COLO829 (cell line): ENCODE measurements around the gene TMEM127.
"Not testable (repeated sequence)": the region's sequence is repeated elsewhere in the genome, so short reads cannot be mapped to it uniquely, and the experiment has no call there.

ENCODE experiments used
- DNase-seq: peaks from one replicate; pipeline ENCODE4 v3.0.0; 2012; ENCODE audit warnings: low spot score

TMEM127 gene

DNA sequence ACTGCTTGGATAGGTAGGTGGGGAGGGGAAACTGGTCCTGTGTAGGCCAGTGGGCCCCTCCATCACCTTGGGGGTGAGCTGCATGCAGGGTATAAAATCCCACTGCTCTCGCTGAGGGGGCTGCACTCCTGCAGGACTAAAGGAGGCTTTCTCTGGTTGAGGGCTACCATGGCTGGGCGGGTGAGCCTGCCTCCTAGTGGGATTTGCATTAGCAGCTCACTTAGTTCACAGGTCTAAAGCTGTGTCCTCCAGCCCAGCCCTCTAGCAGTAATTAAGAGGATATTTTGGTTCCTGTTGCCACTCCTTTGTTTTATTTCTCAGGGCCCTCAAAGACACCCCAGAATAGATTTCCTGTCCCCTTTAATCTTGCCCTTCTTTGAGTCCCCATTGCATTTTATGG is 24.6 kb downstream of the TMEM127 start:
- no peak for DNase-seq

DNA sequence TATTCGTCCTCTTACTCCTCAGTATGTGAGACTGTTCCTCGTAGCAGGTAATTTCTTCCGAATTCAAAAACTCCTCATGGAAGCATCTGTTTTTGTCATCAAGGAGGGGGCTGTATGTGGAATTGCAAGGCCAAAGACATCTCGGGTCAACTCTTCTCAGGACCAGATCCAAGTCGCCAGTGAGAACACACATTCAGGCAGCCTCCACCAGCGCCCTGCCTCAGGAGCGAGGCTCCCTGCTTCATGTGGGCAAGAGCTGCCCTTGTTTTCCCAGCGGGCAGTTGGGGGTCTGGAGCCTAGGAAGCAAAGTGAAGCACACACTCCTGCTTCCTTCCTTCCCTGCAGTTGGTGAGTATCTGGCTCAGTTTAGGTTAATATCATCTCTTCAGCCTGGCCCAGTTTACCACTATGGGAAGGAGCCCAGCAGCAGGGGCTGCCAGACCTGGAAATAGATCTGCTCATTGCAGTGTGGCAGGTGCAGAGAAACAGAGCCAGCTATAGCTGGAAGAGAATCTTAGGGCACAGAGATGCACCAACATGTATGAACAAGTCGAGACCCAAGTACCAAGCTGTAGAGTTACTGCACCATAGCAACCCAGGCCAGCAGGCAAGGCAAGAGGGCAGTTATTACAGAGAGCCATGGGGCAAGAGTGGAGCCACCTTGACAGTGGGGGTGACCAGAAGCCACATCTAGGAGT is 25.3 kb downstream of the TMEM127 start:
- no peak for DNase-seq

DNA sequence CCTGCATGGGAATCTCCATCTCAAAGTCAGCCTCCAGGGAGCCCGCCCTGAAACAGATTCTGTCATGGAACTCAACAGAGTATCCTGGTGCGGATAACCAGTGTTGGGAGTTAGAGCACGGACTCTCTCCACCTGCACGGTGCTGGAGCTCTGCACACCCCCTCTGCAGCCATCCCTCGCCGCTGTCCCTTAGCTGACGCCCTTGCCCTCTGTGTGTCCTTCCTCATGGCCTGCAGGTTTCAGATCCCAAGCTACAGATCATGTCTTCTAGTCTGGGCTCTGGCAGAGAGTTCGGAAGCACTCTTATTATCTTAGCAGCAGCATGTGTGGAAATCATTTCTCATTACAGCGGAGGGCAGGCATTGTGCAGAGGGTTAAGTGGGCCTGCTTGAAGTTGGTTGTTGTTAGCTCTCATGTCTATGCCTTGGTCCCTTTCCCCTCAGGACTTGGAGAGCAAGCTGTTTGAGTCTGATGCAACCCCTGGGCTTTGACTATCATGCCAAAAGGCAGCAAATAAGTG is 26.0 kb downstream of the TMEM127 start:
- no peak for DNase-seq

DNA sequence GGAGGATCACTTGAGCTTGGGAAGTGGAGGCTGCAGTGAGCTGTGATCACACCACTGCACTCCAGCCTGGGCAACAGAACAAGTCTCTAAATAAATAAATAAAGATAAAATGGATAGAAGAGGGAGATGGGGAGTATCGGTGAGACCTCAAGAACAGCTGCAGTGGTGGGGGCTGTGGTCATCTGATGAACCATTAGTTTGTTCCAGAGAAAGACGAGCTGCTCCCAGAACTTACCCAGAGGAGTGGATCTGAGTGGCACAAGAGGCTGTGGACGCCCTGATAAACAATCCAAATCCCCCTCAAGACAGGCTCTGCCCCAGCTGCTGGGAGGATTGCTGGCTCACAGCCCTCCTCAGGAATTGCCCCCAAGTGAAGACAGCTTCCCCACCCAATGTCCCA is 26.7 kb downstream of the TMEM127 start:
- no peak for DNase-seq

DNA sequence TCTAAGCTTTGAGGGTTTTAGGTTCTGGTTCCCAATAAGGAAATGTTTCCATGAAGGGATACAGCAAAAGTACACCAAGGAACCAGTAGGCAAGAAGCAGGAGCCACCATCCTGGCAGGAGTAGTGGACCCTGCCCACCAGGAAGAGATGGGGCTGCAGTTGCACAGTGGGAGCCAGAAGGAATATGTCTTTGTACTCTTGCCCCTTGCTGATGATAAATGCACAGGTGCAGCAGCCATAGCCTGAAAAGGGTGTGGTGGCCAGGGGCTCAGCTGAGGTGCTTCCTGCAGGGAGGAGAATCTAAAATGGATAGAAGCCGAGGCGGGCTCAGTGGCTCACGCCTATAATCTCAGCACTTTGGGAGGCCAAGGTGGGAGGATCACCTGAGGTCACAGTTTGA is 27.5 kb downstream of the TMEM127 start:
- DNase-seq, result no peak

DNA sequence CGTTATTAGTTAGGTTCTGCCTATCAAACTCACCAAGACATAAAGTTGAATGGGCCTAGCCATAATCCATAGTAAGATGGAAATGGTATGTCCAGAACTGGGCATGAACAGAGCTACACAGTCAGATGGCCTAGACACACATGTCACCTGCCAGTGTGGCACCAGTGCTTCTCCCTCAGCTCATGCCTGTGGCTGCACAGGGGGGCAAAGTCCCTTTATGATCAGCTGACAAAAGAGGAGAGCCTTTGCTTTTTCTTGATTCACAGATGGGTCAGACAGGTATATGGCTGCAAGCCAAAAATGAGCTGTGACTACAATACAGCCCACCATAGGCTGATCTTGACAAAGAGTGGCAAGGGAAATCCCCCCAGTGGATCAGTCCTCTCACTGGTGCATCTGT is 28.9 kb downstream of the TMEM127 start:
- DNase-seq, result no peak

DNA sequence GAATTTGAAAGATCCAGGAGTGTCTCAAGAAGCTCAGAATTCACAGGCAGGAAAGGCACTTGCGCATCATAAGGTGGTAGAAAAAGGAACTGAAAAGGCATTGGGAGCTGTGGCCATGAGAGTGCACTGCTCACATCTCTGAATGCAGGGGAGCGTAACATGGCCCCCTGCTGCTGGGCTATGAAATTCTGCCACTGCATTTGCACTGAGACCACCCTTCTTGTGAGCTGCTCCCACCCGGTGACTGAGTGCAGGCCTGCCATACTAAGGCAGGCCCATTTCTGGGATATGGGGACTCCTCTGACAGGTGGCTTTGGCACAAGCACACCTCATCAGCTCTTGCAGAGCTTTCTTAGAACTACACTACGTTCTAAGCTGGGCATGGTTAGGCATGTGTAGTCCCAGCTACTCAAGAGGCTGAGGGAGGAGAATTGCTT is 31.9 kb downstream of the TMEM127 start:
- DNase-seq, result no peak

DNA sequence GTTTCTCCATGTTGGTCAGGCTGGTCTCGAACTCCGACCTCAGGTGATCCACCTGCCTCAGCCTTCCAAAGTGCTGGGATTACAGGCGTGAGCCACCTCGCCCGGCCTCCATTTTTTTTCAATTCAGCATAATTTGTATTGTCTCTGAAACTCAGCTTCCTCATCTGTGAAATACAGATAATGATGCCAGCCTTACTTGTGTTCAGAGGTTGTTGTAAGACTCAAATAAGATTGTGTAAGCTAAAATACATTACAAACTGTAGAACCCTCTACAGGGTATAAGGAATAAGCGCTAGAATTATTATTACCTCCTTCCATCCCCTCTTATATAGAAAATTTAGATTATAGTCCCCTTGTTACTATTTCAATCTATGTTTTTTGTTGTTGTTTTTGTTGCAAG is 32.4 kb downstream of the TMEM127 start:
- no peak for DNase-seq

DNA sequence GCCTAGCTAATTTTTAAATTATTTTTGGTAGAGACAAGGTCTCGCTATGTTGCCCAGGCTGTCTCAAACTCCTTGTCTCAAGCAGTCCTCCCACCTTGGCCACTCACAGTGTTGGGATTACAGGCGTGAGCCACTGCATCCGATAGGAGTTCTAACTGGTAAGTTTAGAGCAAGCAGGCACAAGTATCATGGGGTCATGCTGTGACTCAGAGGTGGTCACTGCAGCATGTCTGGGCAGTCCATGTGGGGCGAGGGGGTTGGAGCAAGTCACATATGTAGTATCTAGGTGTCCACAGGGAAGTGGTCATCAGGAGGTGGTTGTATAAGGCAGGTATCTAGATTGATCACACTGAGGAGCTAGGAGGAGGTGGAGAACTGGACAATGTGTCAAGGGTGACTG is 34.5 kb downstream of the TMEM127 start:
- no peak for DNase-seq

DNA sequence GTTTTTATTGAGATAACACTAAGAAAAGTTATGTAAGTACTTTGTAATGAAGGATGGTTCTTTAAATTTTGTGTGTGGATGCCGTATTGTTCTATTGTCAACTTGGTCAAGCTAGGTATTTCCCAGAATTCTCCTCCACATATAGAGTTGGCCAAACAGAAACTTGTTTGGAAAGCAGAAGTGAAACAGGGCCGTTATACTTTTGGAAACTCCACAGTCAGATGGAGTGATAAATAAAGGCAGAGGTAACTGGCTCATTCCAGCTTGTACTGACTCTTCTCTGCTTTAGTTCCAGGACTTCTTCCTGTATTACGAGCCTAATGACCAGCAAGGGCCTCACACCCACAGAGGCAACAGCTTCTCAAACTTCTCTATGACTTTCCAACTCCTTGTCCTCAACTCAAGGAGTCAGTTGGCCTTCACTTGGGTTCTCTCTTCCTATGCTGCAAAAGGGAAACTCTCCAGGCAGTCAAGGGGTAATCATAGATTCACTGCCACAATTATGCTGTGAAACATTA is 40.7 kb downstream of the TMEM127 start:
- DNase-seq, result no peak

DNA sequence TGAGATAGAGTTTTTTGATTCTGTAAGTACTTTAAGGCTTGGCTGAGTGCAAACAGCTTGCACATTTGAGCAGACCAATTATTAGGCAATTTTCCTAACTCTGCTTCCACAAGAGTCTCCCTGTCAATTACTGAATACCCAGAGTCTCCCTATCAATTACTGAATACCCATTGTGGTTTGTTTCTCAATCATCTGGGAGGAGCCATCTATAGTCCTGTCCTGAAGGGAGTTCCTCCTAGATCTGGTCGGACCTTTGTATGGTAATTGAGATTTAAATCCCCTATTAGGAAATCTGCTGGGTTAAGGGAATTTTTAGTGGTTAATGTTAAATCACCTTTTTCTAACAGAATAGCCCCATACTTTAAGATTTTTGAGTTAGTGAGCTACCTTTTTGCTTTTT is 44.7 kb downstream of the TMEM127 start:
- DNase-seq, result not testable (repeated sequence)

DNA sequence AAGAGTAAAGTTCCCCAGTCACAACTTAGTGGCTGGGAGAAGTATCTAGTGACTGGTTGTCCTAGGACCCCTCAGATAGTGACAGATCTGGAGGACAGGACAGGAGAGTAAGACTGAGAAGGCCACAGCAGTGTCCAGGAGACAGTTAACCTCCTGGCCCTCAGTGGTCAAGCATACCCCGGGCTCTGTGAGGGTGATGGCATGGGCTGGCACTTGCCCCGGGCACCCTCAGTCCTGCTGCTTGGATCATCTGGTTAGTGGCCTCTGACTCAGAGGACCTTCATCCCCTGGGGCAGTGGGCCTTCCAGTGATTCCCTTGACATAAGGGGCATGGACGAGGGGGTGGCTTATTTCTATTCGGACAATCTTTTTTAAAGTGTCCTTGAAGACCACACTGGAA is 45.8 kb downstream of the TMEM127 start:
- DNase-seq, result not testable (repeated sequence)

DNA sequence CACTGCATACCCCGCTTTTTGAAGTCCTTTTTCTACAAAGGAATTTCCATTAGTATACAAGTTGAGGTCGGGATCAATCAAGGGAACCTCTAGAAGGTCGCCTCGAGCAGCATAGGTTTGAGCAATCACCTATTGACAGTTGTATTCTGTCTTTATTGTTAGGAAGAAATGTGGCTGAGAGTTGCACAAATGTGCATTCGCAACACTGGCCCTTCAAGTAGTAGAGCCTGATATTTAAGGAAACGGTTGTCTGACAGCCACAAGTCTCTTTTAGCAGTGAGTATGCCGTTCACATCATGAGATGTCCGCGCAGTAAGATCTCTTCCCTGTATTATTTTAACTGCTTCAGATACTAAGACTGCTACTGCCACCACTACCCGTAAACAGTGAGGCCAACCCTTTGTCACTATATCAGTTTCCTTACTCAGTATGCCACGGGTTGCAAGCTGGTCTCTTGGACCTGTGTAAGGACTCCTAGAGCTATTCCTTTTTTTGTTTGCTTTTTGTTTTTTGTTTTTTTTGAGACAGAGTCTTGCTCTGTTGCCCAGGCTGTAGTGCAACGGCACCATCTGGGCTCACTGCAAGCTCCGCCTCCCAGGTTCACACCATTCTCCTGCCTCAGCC is 47.2 kb downstream of the TMEM127 start:
- no peak for DNase-seq

DNA sequence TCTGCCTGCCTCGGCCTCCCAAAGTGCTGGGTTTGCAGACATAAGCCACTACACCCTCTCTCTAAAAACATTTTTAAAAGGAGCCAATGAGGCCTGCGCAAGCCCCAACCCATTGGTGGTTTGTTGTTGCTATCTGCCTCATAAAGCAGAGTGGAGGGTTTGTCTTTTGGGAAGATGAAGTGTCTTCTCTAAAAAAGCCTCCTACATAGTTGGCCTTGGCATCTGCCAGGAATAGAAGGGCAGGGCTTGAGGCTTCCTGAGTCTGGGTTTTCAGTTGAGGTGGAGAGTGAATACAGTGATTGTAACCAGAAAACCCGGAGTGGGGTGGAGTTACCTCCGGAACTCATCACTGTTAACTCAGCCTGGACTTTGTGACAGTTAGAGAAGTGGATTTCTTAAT is 51.2 kb downstream of the TMEM127 start:
- DNase-seq, result peak; percentile 26

DNA sequence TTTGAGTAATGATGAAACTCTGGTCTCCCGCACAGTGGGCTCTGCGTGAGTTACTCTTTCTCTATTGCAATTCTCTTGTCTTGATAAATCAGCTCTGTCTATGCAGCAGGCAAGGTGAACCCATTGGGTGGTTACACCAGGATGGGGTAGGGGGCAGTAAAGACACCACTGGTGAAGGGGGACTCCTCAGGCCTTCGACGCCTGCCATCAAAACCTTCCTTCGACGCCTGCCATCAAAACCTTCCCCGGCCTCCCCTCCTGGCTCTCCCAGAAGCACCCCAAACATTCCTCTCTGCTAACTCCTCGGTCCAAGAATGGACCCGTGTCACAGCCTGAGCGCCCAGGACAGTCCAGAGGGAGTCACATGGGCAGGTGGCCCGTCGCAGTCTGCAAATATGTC is 52.4 kb downstream of the TMEM127 start:
- no peak for DNase-seq

DNA sequence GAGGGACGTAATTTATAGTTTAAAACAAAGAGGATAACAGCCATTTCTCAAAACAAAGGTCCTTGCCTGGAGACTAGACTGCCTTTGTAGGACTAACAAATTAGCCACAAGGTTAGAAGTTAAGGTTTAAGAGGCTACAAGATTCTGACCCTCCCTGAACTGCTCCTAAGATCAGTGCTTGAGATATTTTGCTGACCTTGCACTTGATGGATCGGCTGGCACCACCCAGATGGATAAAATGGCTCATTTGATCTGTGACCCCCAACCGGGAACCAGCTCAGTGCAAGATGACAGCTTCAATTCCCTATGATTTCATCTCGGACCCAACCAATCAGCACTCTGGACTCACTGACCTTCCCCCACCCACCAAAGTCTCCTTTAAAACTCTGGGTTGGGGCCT is 53.5 kb downstream of the TMEM127 start:
- no peak for DNase-seq

DNA sequence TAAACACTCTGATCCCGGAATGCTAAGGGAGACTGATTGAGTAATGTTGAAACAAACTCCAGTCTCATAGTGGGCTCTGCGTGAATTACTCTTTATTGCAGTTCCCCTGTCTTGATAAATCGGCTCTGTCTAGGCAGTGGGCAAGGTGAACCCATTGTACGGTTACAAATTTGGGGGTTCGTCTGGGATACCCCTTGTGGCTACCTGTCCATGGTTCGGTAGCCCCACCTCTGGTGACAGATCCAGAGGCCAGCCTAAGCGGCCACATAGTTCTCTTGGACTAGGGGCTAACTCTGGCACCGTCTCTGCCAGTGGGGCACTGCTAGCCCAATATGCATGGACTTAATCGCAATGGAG is 56.1 kb downstream of the TMEM127 start:
- no peak for DNase-seq

DNA sequence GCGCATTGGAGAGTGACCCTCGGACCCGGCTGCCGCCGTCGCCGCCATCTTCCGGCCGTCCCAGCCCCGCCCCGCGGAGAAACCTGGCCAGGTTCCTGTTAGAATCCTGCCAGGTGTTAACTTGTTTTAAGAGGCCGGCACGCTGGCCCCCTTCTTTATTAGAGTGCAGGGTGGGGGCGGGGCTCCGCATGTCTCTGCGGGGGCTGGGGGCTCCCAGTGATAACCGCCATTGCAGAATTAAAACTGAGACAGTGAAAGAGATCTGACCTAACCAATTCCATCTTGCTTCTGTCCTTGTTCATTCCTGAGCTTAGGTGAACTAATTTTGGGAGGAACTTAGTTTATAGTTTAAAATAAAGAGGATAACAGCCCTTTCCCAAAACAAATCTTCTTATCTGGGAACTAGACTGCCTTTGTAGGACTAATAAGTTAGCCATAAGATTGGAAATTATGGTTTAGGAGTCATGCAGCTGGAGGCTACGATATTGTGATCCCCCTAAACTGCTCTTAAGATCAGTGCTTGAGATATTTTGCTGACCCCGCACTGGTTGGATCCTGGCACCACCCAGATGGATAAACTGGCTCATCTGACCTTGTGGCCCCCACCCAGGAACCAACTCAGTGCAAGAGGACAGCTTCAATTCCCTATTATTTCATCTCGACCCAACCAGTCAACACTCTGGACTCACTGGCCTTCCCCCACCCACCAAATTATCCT is 56.6 kb downstream of the TMEM127 start:
- no peak for DNase-seq

DNA sequence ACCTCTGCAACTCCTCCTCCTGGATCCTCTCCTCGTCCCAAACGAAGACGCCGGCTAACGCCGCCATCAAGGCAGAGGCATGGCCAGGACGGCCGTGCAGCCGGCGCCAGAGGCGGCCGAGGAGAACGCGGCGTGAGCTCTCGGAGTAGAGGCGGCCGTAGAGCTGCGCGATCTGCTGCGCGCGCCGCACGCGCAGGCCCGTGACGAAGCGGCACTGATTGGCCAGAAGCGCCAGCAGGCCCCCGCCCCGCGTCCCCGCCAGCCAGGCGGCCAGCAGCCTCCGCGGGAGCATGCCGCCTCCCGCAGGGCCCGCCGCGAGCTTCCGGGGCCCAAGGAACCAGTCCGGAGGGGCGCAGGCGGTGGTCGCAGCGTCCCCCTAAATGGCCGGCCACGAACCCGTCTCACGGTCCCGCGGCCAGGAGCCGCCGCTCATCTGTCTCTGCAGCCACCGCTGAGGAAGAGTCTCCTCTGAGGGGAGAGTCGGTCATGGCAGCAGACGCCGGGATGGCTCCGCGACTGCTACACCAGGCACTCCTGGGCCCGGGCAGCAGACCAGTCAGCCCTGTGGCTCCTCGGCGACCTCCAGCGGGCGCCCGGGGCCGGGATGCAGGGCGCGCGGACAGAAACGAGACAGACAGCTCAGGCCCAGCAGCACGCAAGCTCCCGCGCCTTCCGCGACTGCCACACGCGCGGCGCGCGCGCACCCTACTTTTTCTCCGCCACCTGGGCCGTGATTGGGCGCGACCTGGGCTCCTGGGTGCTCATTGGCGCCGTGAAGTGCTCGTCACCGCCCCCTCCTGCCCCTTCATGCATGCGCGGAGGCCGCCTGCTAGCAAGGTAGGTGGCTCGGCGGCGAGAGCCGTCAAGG is 57.4 kb downstream of the TMEM127 start, which contains the start of gene STARD7:
Gene STARD7, minus strand, starts transcription at position 685 of the 868 bp plus-strand sequence. Its CDS starts 393 bp downstream, at position 292.
- peak; percentile 93 for DNase-seq

DNA sequence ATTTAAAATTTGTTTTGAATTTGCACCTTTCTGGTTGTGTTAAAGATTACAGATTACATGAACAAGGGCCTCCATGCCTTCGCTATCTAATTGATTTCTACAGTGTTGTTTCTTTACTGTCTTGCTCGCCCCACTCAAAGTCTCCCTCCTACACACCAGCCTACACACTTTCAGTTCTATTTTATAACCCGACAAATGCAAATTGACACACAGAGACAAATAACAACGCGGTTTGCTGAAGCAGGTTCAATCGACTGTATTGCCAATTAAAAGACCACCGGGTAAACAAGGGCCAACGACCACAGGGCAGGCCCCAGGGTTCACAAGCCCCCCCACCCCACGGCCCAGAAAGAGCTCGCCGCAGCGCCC is 58.0 kb downstream of the TMEM127 start:
- DNase-seq, result no peak

DNA sequence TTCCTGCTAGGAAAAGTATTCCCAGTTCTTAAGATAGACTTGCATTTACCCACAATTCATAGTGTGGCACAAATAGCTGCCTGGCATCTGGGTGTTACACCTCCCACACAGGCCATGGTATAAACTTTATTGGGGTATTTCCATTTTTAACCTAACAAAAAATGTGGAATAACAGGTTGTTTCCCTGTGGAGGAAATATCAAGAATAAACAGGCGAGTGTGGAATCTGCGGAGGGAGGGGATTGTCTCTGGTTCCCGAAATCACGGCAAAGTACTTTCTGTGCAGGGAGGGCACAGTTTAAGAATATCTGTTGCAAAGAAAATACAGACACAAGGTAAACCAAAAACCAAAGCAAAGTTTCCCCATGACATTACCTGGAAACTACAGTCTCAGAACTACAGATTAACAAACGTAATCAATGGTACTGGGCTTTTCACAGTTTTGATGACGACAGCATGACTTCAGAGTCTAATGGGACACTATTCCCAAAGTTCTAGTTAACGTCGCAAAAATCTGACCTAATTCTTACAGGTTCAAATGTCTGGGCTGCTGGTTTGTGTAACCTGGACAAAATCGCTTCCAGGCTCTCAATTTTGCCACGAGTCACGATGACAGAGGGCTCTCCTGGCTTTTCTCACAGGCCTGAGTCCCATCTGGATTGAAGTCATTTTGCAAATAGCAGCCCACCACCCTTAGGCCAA is 58.6 kb downstream of the TMEM127 start:
- DNase-seq, result no peak
